GM20000 (cell line): ENCODE data around the gene ASTN2.
"Not testable (repeated sequence)": the region's sequence is repeated elsewhere in the genome, so short reads cannot be mapped to it uniquely, and the experiment has no call there.

Experiments used
- DNase-seq: peaks from one replicate; pipeline ENCODE4 v3.0.0; 2012; ENCODE audit warnings: low spot score
- TF ChIP-seq, protein P1 (sequence below): IDR thresholded peaks from 2 replicates; pipeline ENCODE4 v1.5.1; 2012; ENCODE audit warnings: mild to moderate bottlenecking, control low read depth; ENCODE audit errors: extremely low read depth, missing control alignments

ASTN2 gene

DNA sequence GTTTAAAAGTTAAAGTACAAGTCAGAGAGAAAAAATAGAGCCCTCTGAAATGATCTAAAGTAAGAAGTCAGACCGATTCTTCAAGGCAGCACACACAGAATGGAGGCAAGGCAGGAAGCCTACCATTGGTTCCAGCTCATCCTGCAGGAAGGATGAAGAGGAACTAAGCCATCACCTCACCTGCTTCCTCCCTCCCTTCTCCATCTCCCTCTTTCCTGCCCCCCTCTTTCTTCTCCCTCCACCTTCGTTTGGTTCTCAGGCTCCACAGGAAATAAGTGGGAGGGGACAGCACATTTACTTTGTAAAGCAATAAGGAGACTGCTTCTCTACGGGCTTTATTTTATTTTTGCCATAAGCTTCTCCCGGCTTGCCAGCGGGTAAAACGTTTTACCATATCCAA is 514.3 kb downstream of the ASTN2 start:
- DNase-seq = no peak

DNA sequence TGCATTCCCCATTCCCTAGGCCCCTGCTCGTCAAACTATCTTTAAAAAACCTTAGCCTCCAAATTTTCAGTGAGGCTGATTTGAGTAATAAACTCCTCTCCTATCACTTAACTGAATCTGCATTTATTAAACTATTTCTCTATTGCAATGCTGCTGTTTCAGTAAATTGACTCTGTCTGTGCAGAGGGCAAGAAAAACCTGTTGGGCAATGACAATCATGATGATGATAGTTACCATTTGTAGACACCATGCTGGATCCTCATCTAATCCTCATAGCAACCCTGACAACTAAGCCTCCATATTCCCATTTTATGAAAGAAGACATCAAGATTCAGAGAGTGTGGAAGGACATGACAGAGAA is 514.9 kb downstream of the ASTN2 start:
- no peak for DNase-seq
- TF ChIP-seq, protein P1, sequence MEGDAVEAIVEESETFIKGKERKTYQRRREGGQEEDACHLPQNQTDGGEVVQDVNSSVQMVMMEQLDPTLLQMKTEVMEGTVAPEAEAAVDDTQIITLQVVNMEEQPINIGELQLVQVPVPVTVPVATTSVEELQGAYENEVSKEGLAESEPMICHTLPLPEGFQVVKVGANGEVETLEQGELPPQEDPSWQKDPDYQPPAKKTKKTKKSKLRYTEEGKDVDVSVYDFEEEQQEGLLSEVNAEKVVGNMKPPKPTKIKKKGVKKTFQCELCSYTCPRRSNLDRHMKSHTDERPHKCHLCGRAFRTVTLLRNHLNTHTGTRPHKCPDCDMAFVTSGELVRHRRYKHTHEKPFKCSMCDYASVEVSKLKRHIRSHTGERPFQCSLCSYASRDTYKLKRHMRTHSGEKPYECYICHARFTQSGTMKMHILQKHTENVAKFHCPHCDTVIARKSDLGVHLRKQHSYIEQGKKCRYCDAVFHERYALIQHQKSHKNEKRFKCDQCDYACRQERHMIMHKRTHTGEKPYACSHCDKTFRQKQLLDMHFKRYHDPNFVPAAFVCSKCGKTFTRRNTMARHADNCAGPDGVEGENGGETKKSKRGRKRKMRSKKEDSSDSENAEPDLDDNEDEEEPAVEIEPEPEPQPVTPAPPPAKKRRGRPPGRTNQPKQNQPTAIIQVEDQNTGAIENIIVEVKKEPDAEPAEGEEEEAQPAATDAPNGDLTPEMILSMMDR = no peak

More for the DNA sequence above, 514.3 kb downstream of the ASTN2 start:
- TF ChIP-seq, protein P1 = no peak

DNA sequence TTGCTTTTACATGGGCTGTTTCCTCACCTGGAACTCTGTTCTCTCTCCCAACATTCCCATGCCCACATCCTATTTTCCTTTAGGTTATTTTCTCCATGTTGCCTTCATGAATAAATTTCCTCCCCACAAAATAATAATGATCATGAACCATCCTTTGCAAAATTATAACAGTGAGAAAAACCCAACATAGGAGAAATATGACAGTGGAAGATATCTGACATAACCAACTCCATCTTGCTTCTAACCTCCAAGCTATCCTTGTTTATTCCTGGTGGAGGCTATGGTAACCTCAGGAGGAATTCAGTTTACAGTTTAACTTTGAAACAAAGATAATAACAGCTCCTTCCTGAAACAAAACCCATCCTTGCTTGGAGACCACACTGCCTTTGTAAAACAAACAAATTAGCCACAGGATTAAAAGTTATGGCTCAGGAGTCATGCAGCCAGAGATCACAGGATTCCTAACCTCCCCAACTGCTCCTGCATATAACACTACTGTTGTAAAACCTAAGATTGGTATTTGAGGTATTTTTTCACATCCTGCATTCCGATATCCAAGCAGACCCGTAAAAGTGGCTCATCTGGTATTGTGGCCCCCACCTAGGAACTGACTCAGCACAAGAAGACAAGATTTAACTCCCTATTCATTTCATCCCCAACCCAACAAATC is 515.4 kb downstream of the ASTN2 start:
- TF ChIP-seq, protein P1 = no peak
- no peak for DNase-seq

DNA sequence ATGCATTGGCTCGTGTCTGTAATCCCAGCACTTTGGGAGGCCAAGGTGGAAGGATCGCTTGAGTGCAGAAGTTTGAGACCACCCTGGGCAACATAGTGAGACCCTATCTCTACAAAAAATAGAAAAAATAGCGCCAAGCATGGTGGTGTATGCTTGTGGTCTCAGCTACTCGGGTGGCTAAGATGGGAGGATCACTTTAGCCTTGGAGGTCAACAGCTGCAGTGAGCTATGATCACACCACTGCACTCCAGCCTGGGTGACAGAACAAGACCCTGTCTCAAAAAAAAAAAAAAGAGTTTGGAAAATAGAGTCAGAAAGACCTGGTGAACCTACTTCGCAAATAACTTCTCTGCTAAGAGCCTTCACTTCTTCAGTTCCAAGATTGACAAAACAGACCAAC is 516.7 kb downstream of the ASTN2 start:
- DNase-seq = not testable (repeated sequence)

DNA sequence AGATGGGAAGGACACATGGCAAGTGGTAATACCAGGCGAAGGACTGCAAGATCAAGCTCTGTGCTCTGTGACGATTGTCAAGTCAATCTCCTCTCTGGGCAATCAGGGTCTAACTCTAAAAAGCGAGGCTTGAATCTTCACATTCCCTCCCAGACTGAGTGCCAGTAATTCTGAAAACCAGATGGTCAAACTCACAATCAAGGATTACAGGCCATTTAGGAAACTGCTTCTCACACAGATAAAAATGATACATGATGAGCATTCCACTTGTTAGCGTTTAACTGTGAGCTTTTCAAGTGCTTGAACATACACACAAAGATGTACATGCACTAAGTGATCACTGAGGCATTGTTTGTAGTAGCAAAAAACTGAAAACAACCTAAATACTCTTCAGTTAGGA is 517.7 kb downstream of the ASTN2 start:
- no peak for DNase-seq
- TF ChIP-seq, protein P1 = no peak

DNA sequence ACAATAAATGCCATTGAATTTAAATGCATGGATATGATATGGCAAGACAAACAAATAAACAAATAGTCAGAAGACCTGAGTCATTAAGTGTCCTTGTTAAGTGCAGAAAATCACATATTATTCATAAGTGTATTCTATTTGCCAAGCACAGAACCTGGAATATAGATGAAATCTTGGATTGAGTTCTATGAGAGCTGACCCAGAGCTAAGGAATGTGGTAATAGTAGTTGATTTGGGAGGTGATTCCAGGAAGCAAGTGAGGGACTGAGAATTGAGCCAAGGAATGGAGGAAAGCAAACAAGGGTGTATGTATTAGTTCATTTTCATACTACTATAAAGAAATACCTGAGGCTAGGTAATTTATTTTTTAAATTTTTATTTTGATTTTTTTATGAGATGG is 518.9 kb downstream of the ASTN2 start:
- TF ChIP-seq, protein P1 = no peak
- DNase-seq = no peak

DNA sequence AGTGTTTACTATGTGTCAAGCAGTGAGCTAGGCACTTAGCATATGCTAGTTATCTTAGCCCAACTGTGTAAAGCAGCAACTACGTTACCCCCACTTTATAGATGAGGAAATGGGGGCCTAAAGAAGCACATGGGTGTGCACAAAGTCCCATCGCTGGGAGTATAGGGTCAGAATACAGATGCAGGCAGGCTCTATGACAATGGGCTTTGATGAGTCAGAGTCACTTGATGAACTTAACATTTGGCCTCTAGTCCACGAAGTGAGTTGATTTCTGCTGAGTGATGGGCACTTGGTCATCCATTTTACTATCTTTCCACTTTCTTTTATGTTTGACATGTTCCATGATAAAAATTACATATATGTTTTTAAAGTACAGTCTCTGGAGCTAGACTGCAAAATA is 523.4 kb downstream of the ASTN2 start:
- no peak for DNase-seq
- TF ChIP-seq, protein P1 = no peak

DNA sequence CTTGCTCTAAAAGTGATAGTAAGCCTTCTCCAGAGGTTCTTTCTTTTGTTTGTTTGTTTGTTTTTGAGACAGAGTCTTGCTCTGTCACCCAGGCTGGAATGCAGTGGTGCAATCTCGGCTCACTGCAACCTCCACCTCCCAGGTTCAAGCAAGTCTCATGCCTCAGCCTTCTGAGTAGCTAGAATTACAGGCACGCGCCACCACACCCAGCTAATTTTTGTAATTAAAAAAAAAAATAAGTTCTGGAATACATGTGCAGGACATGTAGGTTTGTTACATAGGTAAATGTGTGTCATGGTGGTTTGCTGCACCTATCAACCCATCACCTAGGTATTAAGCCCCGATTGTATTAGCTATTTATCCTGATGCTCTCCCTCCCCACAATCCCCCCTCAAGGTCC is 526.4 kb downstream of the ASTN2 start:
- DNase-seq = not testable (repeated sequence)
